SU-DHL-6 (cell line): ENCODE measurements around the gene SRBD1.

Source experiments
- EZH2phosphoT487 ChIP-seq: fragments of 200-600 bp; sonication (generic), shearing (Covaris generic); conservative IDR thresholded peaks from 2 replicates; pipeline ENCODE4 v1.6.1; 2018; ENCODE audit warnings: mild to moderate bottlenecking, antibody characterized with exemption, low read length, moderate library complexity, mixed read lengths
- TF ChIP-seq, protein P1 (sequence below): fragments of 200-600 bp; sonication (generic); IDR thresholded peaks from one replicate; pipeline ENCODE4 v1.5.1; 2017; ENCODE audit warnings: antibody characterized with exemption, mild to moderate bottlenecking, low read length, moderate library complexity; ENCODE audit not compliant: insufficient read depth, poor library complexity, severe bottlenecking

DNA sequence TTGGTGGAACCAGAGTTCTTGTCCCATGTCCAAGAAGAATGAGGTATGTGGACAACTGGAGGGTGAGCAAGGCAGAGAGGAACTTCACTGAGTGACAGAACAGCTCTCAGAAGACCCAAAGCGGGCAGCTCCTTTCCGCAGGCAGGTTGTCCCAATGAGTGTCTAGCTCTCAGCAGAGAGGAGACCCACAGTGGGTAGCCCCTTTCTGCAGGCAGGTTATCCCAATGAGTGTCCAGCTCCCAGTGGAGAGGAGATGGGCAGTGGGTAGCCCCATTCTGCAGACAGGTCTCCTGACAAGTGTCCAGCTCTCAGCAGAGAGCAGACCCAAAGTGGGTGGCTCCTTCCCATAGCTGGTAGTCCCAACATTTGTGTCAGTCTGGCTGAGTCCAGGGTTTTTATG lies 69.6 kb downstream of the SRBD1 start:
- TF ChIP-seq, protein P1, sequence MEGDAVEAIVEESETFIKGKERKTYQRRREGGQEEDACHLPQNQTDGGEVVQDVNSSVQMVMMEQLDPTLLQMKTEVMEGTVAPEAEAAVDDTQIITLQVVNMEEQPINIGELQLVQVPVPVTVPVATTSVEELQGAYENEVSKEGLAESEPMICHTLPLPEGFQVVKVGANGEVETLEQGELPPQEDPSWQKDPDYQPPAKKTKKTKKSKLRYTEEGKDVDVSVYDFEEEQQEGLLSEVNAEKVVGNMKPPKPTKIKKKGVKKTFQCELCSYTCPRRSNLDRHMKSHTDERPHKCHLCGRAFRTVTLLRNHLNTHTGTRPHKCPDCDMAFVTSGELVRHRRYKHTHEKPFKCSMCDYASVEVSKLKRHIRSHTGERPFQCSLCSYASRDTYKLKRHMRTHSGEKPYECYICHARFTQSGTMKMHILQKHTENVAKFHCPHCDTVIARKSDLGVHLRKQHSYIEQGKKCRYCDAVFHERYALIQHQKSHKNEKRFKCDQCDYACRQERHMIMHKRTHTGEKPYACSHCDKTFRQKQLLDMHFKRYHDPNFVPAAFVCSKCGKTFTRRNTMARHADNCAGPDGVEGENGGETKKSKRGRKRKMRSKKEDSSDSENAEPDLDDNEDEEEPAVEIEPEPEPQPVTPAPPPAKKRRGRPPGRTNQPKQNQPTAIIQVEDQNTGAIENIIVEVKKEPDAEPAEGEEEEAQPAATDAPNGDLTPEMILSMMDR = no peak
- no peak for TF ChIP-seq EZH2phosphoT487
